Skeletal muscle cell (primary cell): ENCODE results near the gene CCDC110.

Source experiments
- DNase-seq: peaks from one replicate; pipeline ENCODE4 v3.0.0-alpha.2; 2010; ENCODE audit warnings: low read depth
- H3K4me3 ChIP-seq: 2 replicates; pipeline ENCODE4 v1.5.1; 2011; ENCODE audit warnings: low read depth, mild to moderate bottlenecking, control low read depth, low read length, moderate library complexity

Gene CCDC110

GRCh38 chr4:185426960-185427688, 44.4 kb downstream of the CCDC110 start:
- H3K4me3 ChIP-seq = no peak overlapping the region
- no peak for DNase-seq

- H3K4me3 ChIP-seq = peak within 1 kb of the TSS; percentile 83
- DNase-seq = peak; percentile 59
Observed at GRCh38 chr4:185425647-185426352, 45.7 kb downstream of the CCDC110 start, which contains the start of gene UFSP2. TSS of gene UFSP2 (minus strand) at chr4:185425964. CDS start at chr4:185425868, 96 bp downstream.

GRCh38 chr4:185424905-185425646, 46.5 kb downstream of the CCDC110 start:
- peak overlapping the region; percentile 83 for H3K4me3 ChIP-seq

GRCh38 chr4:185421366-185422124, 50.0 kb downstream of the CCDC110 start:
- DNase-seq = peak; percentile 58
- no peak overlapping the region for H3K4me3 ChIP-seq

More at GRCh38 chr4:185424905-185425646, 46.5 kb downstream of the CCDC110 start:
- no peak for DNase-seq

GRCh38 chr4:185416955-185417354, 54.6 kb downstream of the CCDC110 start:
- no peak for DNase-seq
- H3K4me3 ChIP-seq = no peak overlapping the region

GRCh38 chr4:185412412-185412811, 59.1 kb downstream of the CCDC110 start:
- H3K4me3 ChIP-seq = no peak overlapping the region
- no peak for DNase-seq

GRCh38 chr4:185411849-185412248, 59.7 kb downstream of the CCDC110 start:
- H3K4me3 ChIP-seq = no peak overlapping the region
- DNase-seq = no peak

GRCh38 chr4:185408432-185408831, 63.1 kb downstream of the CCDC110 start:
- no peak for DNase-seq
- H3K4me3 ChIP-seq = no peak overlapping the region

- H3K4me3 ChIP-seq = no peak overlapping the region
- no peak for DNase-seq
Observed at GRCh38 chr4:185405296-185405999, 66.1 kb downstream of the CCDC110 start.

GRCh38 chr4:185404031-185404430, 67.5 kb downstream of the CCDC110 start:
- no peak for DNase-seq
- no peak overlapping the region for H3K4me3 ChIP-seq

- no peak overlapping the region for H3K4me3 ChIP-seq
- no peak for DNase-seq
Observed at GRCh38 chr4:185399466-185399865, 72.1 kb downstream of the CCDC110 start.

GRCh38 chr4:185398618-185399017, 72.9 kb downstream of the CCDC110 start:
- H3K4me3 ChIP-seq = no peak overlapping the region
- DNase-seq = no peak

GRCh38 chr4:185396724-185397385, 74.7 kb downstream of the CCDC110 start, which contains the start of gene ANKRD37:
TSS of gene ANKRD37 (plus strand) at chr4:185396841. CDS start at chr4:185396924, 83 bp downstream.
- H3K4me3 ChIP-seq = peak within 1 kb of the TSS; percentile 70
- no peak for DNase-seq

- peak overlapping the region; percentile 70 for H3K4me3 ChIP-seq
- peak; percentile 96 for DNase-seq
Observed at GRCh38 chr4:185395956-185396723, 75.4 kb downstream of the CCDC110 start.

GRCh38 chr4:185395238-185395955, 76.1 kb downstream of the CCDC110 start, which contains the start of gene LRP2BP:
TSS of gene LRP2BP (minus strand) at chr4:185395924. CDS start at chr4:185378186, 17,738 bp downstream.
- peak within 1 kb of the TSS; percentile 70 for H3K4me3 ChIP-seq
- no peak for DNase-seq
